ENCODE results near the gene FAM83B.
"Not testable (repeated sequence)": the region's sequence is repeated elsewhere in the genome, so short reads cannot be mapped to it uniquely, and the experiment has no call there.

The FAM83B gene

DNA sequence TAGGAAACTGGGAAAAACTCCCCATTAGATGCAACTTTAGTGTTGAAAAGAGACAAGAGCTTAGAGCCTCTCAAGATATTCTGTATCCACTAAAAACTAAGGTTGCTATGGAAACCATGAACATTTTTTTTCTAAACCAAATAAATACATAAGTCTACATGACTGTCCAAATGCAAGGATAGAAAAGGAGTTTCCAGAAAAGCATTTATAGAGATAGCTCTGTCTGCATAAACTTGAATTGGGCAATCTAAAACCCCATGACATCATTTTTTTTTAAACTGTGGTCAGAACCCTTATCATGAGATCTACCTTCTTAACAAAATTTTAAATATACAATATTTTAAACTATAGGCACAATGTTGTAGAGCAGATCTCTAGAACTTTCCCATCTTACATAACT lies 36.4 kb upstream of the FAM83B start:
- TF ChIP-seq, protein P1, sequence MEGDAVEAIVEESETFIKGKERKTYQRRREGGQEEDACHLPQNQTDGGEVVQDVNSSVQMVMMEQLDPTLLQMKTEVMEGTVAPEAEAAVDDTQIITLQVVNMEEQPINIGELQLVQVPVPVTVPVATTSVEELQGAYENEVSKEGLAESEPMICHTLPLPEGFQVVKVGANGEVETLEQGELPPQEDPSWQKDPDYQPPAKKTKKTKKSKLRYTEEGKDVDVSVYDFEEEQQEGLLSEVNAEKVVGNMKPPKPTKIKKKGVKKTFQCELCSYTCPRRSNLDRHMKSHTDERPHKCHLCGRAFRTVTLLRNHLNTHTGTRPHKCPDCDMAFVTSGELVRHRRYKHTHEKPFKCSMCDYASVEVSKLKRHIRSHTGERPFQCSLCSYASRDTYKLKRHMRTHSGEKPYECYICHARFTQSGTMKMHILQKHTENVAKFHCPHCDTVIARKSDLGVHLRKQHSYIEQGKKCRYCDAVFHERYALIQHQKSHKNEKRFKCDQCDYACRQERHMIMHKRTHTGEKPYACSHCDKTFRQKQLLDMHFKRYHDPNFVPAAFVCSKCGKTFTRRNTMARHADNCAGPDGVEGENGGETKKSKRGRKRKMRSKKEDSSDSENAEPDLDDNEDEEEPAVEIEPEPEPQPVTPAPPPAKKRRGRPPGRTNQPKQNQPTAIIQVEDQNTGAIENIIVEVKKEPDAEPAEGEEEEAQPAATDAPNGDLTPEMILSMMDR (IDR thresholded peaks at IDR 0.05; ENCODE audit: extremely low read depth, insufficient read depth, missing control alignments): no peak
- DNase-seq (ENCODE audit: low spot score): no peak
- in situ Hi-C loops (cut with MboI; ENCODE audit: low pct_unique_long_range_greater_than_20kb, low sequenced_read_pairs, unreplicated experiment): no loop called here

DNA sequence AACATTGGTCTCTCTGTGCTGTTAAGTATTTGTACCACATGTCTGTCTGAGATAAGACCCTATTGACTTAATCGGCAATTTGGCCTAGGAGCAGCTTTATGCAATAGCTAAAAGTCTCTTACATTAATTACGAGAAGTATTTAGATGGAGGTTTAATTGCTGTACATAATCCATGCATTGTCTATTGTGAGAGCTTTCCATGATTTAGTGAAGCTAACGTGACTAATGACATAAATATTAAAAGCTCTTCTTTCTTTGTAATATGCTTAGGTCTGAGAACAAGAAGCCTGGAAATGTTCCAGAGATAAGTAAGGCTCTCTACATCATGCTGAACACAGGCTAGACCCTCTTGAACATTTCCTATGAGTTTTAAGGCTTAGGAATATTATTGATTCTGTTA lies 32.7 kb upstream of the FAM83B start:
- no peak for DNase-seq (ENCODE audit: low spot score)
- TF ChIP-seq, protein P1 (IDR thresholded peaks at IDR 0.05; ENCODE audit: extremely low read depth, insufficient read depth, missing control alignments): no peak
- in situ Hi-C loops (cut with MboI; ENCODE audit: low pct_unique_long_range_greater_than_20kb, low sequenced_read_pairs, unreplicated experiment): no loop called here

DNA sequence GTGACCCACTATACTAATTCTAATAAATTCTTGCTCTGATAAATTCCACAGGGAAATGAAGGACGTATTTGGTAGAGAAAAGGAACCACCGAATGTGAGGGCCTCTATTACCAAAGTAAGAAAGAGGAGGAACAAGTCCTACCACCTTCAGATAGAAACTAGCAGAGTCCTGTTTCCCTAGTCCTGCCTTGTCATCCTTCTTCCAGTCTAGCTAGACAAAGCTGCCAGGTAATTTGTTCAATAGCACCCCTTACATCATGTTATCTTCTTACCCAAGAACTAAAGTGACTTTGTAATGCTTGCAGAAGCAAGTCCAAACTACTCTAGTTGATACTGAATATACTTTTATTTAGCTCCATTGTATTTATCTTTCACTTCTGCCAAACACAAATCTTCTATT lies 29.3 kb upstream of the FAM83B start:
- in situ Hi-C loops (cut with MboI; ENCODE audit: low pct_unique_long_range_greater_than_20kb, low sequenced_read_pairs, unreplicated experiment): no loop called here
- DNase-seq (ENCODE audit: low spot score): no peak
- TF ChIP-seq, protein P1 (IDR thresholded peaks at IDR 0.05; ENCODE audit: extremely low read depth, insufficient read depth, missing control alignments): no peak

DNA sequence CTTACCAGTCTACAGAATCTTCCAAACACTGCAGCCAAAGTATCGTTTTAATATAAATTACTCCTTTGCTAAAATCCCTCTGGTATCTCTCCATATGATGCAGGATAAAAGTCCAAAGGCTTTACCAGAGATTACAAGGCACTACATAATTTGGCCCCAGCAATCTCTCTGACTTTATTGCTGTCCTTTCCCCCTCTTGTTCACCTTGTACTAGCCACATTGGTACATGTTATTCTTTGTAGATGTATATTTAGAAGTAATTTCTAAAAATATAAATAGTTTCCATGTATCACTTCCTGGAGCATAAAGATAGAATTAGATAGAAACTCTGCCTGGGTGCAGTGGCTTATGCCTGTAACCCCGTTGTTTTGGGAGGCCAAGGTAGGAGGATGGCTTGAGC lies 28.7 kb upstream of the FAM83B start:
- TF ChIP-seq, protein P1 (IDR thresholded peaks at IDR 0.05; ENCODE audit: extremely low read depth, insufficient read depth, missing control alignments): no peak
- in situ Hi-C loops (cut with MboI; ENCODE audit: low pct_unique_long_range_greater_than_20kb, low sequenced_read_pairs, unreplicated experiment): no loop called here
- no peak for DNase-seq (ENCODE audit: low spot score)

DNA sequence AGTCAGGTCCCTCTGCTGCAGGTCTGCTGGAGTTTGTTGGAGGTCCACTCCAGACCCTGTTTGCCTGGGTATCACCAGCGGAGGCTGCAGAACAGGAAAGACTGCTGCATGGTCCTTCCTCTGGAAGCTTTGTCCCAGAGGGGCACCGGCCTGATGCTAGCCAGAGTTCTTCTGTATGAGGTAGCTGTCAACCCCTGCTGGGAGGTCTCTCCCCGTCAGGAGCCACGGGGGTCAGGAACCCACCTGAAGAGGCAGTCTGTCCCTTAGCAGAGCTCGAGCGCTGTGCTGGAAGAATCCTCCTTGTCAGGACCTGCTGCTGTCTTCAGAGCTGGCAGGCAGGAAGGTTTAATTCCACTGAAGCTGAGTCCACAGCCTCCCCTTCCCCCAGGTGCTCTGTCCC lies 22.3 kb upstream of the FAM83B start:
- in situ Hi-C loops (cut with MboI; ENCODE audit: low pct_unique_long_range_greater_than_20kb, low sequenced_read_pairs, unreplicated experiment); DNase-seq (ENCODE audit: low spot score): not testable (repeated sequence)

DNA sequence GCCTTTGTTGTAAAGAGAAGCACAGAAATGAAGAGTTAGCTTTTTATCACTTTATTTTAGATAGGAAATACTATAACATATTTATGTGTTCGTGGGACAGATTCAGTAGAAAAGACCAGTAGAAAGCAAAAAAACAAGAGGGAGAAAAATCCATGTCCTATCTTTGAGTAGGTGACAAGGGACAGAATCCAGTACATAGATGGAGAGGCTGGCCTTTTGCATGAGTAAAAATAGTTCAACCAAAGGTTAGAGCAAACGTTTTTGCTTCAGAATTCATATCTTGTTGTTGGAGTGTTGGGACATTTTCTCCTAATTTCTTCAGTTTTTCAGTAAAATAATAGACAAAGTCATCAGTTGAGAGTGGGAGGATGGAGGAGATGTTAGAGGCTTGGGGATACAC lies 19.6 kb upstream of the FAM83B start:
- TF ChIP-seq, protein P1 (IDR thresholded peaks at IDR 0.05; ENCODE audit: extremely low read depth, insufficient read depth, missing control alignments): no peak
- DNase-seq (ENCODE audit: low spot score): no peak
- in situ Hi-C loops (cut with MboI; ENCODE audit: low pct_unique_long_range_greater_than_20kb, low sequenced_read_pairs, unreplicated experiment): no loop called here

DNA sequence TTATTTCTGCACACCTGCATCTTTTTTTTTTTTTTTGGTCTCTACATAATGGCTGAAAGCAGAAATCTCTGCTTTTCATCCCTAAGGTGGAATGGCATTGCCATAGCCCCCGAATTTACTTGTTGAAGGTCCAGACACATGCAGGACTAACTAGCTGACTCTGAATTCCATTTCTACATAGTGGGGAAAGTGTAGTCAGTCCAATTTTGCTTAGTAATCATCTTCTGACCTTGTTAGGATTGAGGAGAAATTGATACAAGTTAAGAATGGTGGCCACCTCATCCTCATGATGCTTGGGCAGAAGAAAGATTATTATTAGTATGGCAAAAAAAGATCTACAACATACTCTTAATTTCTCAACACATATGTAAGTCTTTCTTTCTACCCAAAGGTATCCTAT lies 16.4 kb upstream of the FAM83B start:
- in situ Hi-C loops (cut with MboI; ENCODE audit: low pct_unique_long_range_greater_than_20kb, low sequenced_read_pairs, unreplicated experiment): no loop called here
- no peak for DNase-seq (ENCODE audit: low spot score)

More for the DNA sequence above, 16.4 kb upstream of the FAM83B start:
- TF ChIP-seq, protein P1 (IDR thresholded peaks at IDR 0.05; ENCODE audit: extremely low read depth, insufficient read depth, missing control alignments): no peak
